A549 treated with RU486 at 1 μM for 4 hours (cell line): ENCODE results near the gene CEP57. TPM values are rescaled to one million over a fixed set of nuclear protein-coding genes. Genes with fewer than 3 reads are reported as not detected.

ENCODE experiments used
- total RNA-seq: library from RNA; stranded (reverse); fragments of 200-300 nt; extraction: Qiagen RNA extraction; gene quantifications from 5 replicates; pipeline ENCODE4 v1.2.3, GENCODE V29; 2022; ENCODE audit warnings: low read depth

CEP57 gene
- 11.1 to 18.1 TPM (median 15.9 TPM) in 5 replicates for total RNA-seq

GRCh38 chr11:95790123-95790932 lies at the start of gene CEP57:
CEP57 (plus strand) TSS chr11:95790498; CDS start chr11:95790699, 201 bp downstream.

GRCh38 chr11:95789506-95790122 lies 684 bp upstream of the CEP57 start, which contains the start of gene FAM76B:
FAM76B (minus strand) TSS chr11:95789782; CDS start chr11:95789478, 304 bp downstream.

Other genes with a start within 250 kb of the CEP57 start
- 6.9 to 10.8 TPM (median 8.8 TPM) in 5 replicates for gene FAM76B, start 716 bp upstream of the CEP57 start, total RNA-seq
- 15.3 to 24.2 TPM (median 19.8 TPM) in 5 replicates for gene MTMR2, start 133.6 kb downstream of the CEP57 start, total RNA-seq